ENCODE data around the gene KLHL5. TPM values are rescaled to one million over a fixed set of nuclear protein-coding genes. Genes with fewer than 3 reads are reported as not detected.

KLHL5 gene
- total and polyA plus RNA-seq, 2 donors (not counting 1 experiment from before 2014, with no cell fraction given), result 22.6 to 90.0 TPM

- H3K36me3 ChIP-seq (replicated peaks in 1 of 2; ENCODE audit: control extremely low read depth in 1 of 2, control insufficient read depth in 1 of 2, extremely low read depth in 1 of 2, insufficient read depth in 2 of 2, low read length in 1 of 2), result no peaks in the 10 kb centered on the region
- no peak overlapping the region for H3K4me2 ChIP-seq (replicated peaks; ENCODE audit: low read depth, low read length, poor library complexity, severe bottlenecking)
- Mint-ChIP-seq H3K27ac (no peak overlapping the region), H3K4me1 (peaks cover 4% of the 10 kb centered on the region), H3K27me3 (no peaks in the 10 kb centered on the region), H3K4me3 (no peak overlapping the region), H3K9me3 (ENCODE audit: insufficient read depth) (no peaks in the 10 kb centered on the region)
- H3K9ac ChIP-seq (ENCODE audit: low read length), result no peak overlapping the region
- CTCF ChIA-PET, result no interaction called here
- no peak overlapping the region for H3K27ac ChIP-seq (ENCODE audit: low read length in 2 of 2)
- H4K20me1 ChIP-seq (ENCODE audit: control insufficient read depth, insufficient read depth, low read length, poor library complexity, severe bottlenecking), result no peaks in the 10 kb centered on the region
- H3K9me3 ChIP-seq (ENCODE audit: control extremely low read depth in 1 of 3, control insufficient read depth in 2 of 3, insufficient read depth in 1 of 3, low read length in 2 of 3), result no peaks in the 10 kb centered on the region
- no peaks in the 10 kb centered on the region for H3K27me3 ChIP-seq (replicated peaks in 1 of 4; ENCODE audit: control extremely low read depth in 1 of 4, control insufficient read depth in 3 of 4, insufficient read depth in 4 of 4, low read length in 3 of 4)
- intact Hi-C loops (cut with micrococcal nuclease), result no loop called here
- ATAC-seq (ENCODE audit: low read depth) (no peak), DNase-seq (no peak)
- POLR2A ChIA-PET, result no interaction called here
- H3K4me3 ChIP-seq (ENCODE audit: control extremely low read depth in 1 of 5, extremely low read depth in 1 of 5, insufficient read depth in 1 of 5, low read depth in 2 of 5, low read length in 4 of 5), result no peak overlapping the region
- TF ChIP-seq CTCF (IDR thresholded peaks at IDR 0.05) (no peak), EZH2 (IDR thresholded peaks at IDR 0.05; ENCODE audit: borderline replicate concordance, insufficient read depth, low read depth, low read length, poor library complexity, severe bottlenecking) (no peak)
- peaks cover 0 to 4% of the 10 kb centered on the region in 2 donors for H3K4me1 ChIP-seq (ENCODE audit: control insufficient read depth in 2 of 2, insufficient read depth in 2 of 2, low read length in 2 of 2)
- 60% methylated on average over 1 of the region's 2 CpGs for WGBS (ENCODE audit: insufficient coverage)
- H3K79me2 ChIP-seq (ENCODE audit: control insufficient read depth, insufficient read depth, low read length), result no peaks in the 10 kb centered on the region
- no peak overlapping the region for H2AFZ ChIP-seq (ENCODE audit: insufficient read depth, low read depth, low read length, poor library complexity, severe bottlenecking)
These were observed 95.5 kb downstream of the KLHL5 start for GRCh38 chr4:39157520-39157919.

- Histone ChIP-seq H3K27me3 (replicated peaks in 1 of 4; ENCODE audit: control extremely low read depth in 1 of 4, control insufficient read depth in 3 of 4, insufficient read depth in 4 of 4, low read length in 3 of 4) (no peaks in the 10 kb centered on the region), H2AFZ (ENCODE audit: insufficient read depth, low read depth, low read length, poor library complexity, severe bottlenecking) (peak overlapping the region; percentile 39), H3K9ac (ENCODE audit: low read length) (peak overlapping the region; percentile 57), H3K79me2 (ENCODE audit: control insufficient read depth, insufficient read depth, low read length) (no peaks in the 10 kb centered on the region), H3K9me3 (ENCODE audit: control extremely low read depth in 1 of 3, control insufficient read depth in 2 of 3, insufficient read depth in 1 of 3, low read length in 2 of 3) (peaks cover 0 to 4% (median 0%) of the 10 kb centered on the region in 3 donors), H4K20me1 (ENCODE audit: control insufficient read depth, insufficient read depth, low read length, poor library complexity, severe bottlenecking) (no peaks in the 10 kb centered on the region), H3K27ac (ENCODE audit: low read length in 2 of 2) (peak overlapping the region; percentile 92 to 94), H3K4me3 (ENCODE audit: control extremely low read depth in 1 of 5, extremely low read depth in 1 of 5, insufficient read depth in 1 of 5, low read depth in 2 of 5, low read length in 4 of 5) (peak overlapping the region in 2 of 5 experiments; percentile 16 to 48), H3K36me3 (replicated peaks in 1 of 2; ENCODE audit: control extremely low read depth in 1 of 2, control insufficient read depth in 1 of 2, extremely low read depth in 1 of 2, insufficient read depth in 2 of 2, low read length in 1 of 2) (no peaks in the 10 kb centered on the region), H3K4me1 (ENCODE audit: control insufficient read depth in 2 of 2, insufficient read depth in 2 of 2, low read length in 2 of 2) (peaks cover 36 to 38% of the 10 kb centered on the region in 2 donors), H3K4me2 (replicated peaks; ENCODE audit: low read depth, low read length, poor library complexity, severe bottlenecking) (peak overlapping the region; percentile 71)
- Mint-ChIP-seq H3K27ac (peak overlapping the region; percentile 88), H3K9me3 (ENCODE audit: insufficient read depth) (no peaks in the 10 kb centered on the region), H3K4me1 (peaks cover 51% of the 10 kb centered on the region), H3K27me3 (no peaks in the 10 kb centered on the region), H3K4me3 (peak overlapping the region; percentile 75)
- intact Hi-C loops (cut with micrococcal nuclease), result loop anchor here (1.0 kb wide), 1 partner anchor 16 kb away; the partner anchor contains the start of gene WDR19
- POLR2A ChIA-PET, result interaction anchor here (0.8 to 2.5 kb wide), 3 partner anchors 15 to 503 kb away, joined by 3 to 10 read pairs (median 5); no protein-coding TSS in a partner anchor
- ATAC-seq (ENCODE audit: low read depth), result peak; percentile 88
- CTCF ChIA-PET, result interaction anchor here (0.6 to 2.2 kb wide), 12 partner anchors 9 to 406 kb away, joined by 3 to 11 read pairs (median 4); partner anchors contain the start of genes TLR10 and WDR19
- TF ChIP-seq EZH2 (IDR thresholded peaks at IDR 0.05; ENCODE audit: borderline replicate concordance, insufficient read depth, low read depth, low read length, poor library complexity, severe bottlenecking) (no peak), CTCF (IDR thresholded peaks at IDR 0.05) (no peak)
- peak; percentile 74 for DNase-seq
- WGBS (ENCODE audit: insufficient coverage), result 5% methylated on average over 3 of the region's 3 CpGs
These were observed 104.1 kb downstream of the KLHL5 start for GRCh38 chr4:39166177-39166576.
